H1 (cell line): ENCODE measurements around the gene CELSR1. TPM values are rescaled to one million over a fixed set of nuclear protein-coding genes. Genes with fewer than 3 reads are reported as not detected.

ENCODE experiments used
- CTCF ChIA-PET: fragments of 300-600 bp; sonication (Branson Sonifier 250); formaldehyde crosslinking; loops from one replicate; lab custom pipeline; 2021; ENCODE audit not compliant: partially characterized antibody; lab: Charles Lee
- POLR2A ChIA-PET: fragments of 300-600 bp; sonication (Branson Sonifier 250); formaldehyde crosslinking; loops from one replicate; lab custom pipeline; 2021; ENCODE audit warnings: inconsistent platforms; ENCODE audit not compliant: partially characterized antibody; lab: Charles Lee
- DNase-seq, 2 experiments: peaks; one replicate each; pipeline versions ENCODE4 v3.0.0 to v3.0.0-alpha.2; 2010 to 2022; ENCODE audit warnings: low spot score in 2 of 2, low read depth in 1 of 2, mixed read lengths in 1 of 2
- FAIRE-seq: peaks from 2 replicates; lab custom pipeline; 2011; peaks lifted over from hg19 to GRCh38; lab: Jason Lieb, UNC
- H2AFZ ChIP-seq: 2 replicates; pipeline ENCODE4 v1.8.1; 2012; ENCODE audit warnings: low read length, inconsistent platforms
- H2AK5ac ChIP-seq: 2 replicates; pipeline ENCODE4 v1.6.1; 2013; ENCODE audit warnings: low read depth, low read length
- H2BK120ac ChIP-seq: replicated peaks from 2 replicates; pipeline ENCODE3; 2013; ENCODE audit warnings: low read depth, low read length, inconsistent platforms
- H2BK12ac ChIP-seq: 2 replicates; pipeline ENCODE4 v1.6.1; 2013; ENCODE audit warnings: low read depth, low read length
- H2BK15ac ChIP-seq: 2 replicates; pipeline ENCODE4 v1.6.1; 2013; ENCODE audit warnings: low read length
- H2BK20ac ChIP-seq: 2 replicates; pipeline ENCODE4 v1.6.1; 2013; ENCODE audit warnings: low read length
- H2BK5ac ChIP-seq: 2 replicates; pipeline ENCODE4 v1.6.1; 2013; ENCODE audit warnings: low read depth, low read length
- H3K14ac ChIP-seq: 2 replicates; pipeline ENCODE4 v1.6.1; 2013; ENCODE audit warnings: inconsistent platforms; ENCODE audit not compliant: insufficient read length
- H3K18ac ChIP-seq: 2 replicates; pipeline ENCODE4 v1.6.1; 2013; ENCODE audit warnings: low read length; ENCODE audit errors: extremely low read depth
- H3K23ac ChIP-seq: 2 replicates; pipeline ENCODE4 v1.6.1; 2013; ENCODE audit warnings: inconsistent platforms; ENCODE audit not compliant: insufficient read length
- H3K23me2 ChIP-seq: 2 replicates; pipeline ENCODE4 v1.6.1; 2013; ENCODE audit warnings: low read depth, low read length
- H3K27ac ChIP-seq: 2 replicates; pipeline ENCODE4 v1.6.1; 2011; ENCODE audit warnings: low read depth, low read length, inconsistent platforms
- H3K27me3 ChIP-seq, 4 experiments: replicated peaks in 1 of 4; 1 replicate in 1 of 4; 2 replicates in 3 of 4; pipeline versions ENCODE4 v1.6.1 to v1.8.1; 2011 to 2013; ENCODE audit warnings: low read length in 3 of 4, mild to moderate bottlenecking in 3 of 4, inconsistent platforms in 2 of 4, mixed read lengths in 2 of 4, moderate library complexity in 1 of 4; ENCODE audit not compliant: control insufficient read depth in 3 of 4, insufficient read depth in 3 of 4; ENCODE audit errors: extremely low read depth in 1 of 4
- H3K36me3 ChIP-seq, 4 experiments: 2 replicates each; pipeline versions ENCODE4 v1.6.1 to v1.8.1; 2011 to 2013; ENCODE audit warnings: mild to moderate bottlenecking in 4 of 4, low read length in 3 of 4, moderate library complexity in 2 of 4, control low read depth in 1 of 4, inconsistent platforms in 1 of 4; ENCODE audit not compliant: insufficient read depth in 4 of 4, control insufficient read depth in 2 of 4
- H3K4ac ChIP-seq: replicated peaks from 2 replicates; pipeline ENCODE3; 2013; ENCODE audit warnings: low read length, low read depth, mixed read lengths, inconsistent platforms; ENCODE audit not compliant: insufficient read length
- H3K4me1 ChIP-seq, 4 experiments: replicated peaks in 1 of 4; 1 replicate in 1 of 4; 2 replicates in 3 of 4; pipeline versions ENCODE4 v1.6.1 to v1.8.1; 2011 to 2013; ENCODE audit warnings: low read length in 3 of 4, inconsistent platforms in 2 of 4, mixed read lengths in 1 of 4; ENCODE audit not compliant: insufficient read depth in 4 of 4, control insufficient read depth in 3 of 4
- H3K4me2 ChIP-seq, 2 experiments: 2 replicates each; pipeline versions ENCODE4 v1.6.1 to v1.8.1; 2011 to 2013; ENCODE audit warnings: low read depth in 2 of 2, low read length in 2 of 2, control low read depth in 1 of 2, inconsistent platforms in 1 of 2, mild to moderate bottlenecking in 1 of 2; ENCODE audit not compliant: insufficient read depth in 1 of 2
- H3K4me3 ChIP-seq, 4 experiments: fragments of 200-600, 300-600 bp in 1 of 4; sonication (generic), shearing (Covaris generic), sonication (Bioruptor Twin) in 1 of 4; 2 replicates each; pipeline versions ENCODE4 v1.5.1 to v1.8.1; 2011 to 2016; ENCODE audit warnings: low read length in 4 of 4, low read depth in 3 of 4, control low read depth in 2 of 4, inconsistent platforms in 2 of 4, mild to moderate bottlenecking in 2 of 4, mixed read lengths in 1 of 4, moderate library complexity in 1 of 4; ENCODE audit not compliant: insufficient read depth in 2 of 4; ENCODE audit errors: extremely low read depth in 1 of 4
- H3K56ac ChIP-seq: replicated peaks from 2 replicates; pipeline ENCODE3; 2013; ENCODE audit warnings: low read depth, mild to moderate bottlenecking, mixed read lengths, low read length, inconsistent platforms; ENCODE audit not compliant: insufficient read length
- H3K79me1 ChIP-seq: 2 replicates; pipeline ENCODE4 v1.6.1; 2013; ENCODE audit warnings: low read depth, low read length, control low read depth
- H3K79me2 ChIP-seq, 2 experiments: 2 replicates each; pipeline versions ENCODE4 v1.6.1 to v1.8.1; 2012 to 2013; ENCODE audit warnings: low read length in 2 of 2, mild to moderate bottlenecking in 2 of 2, inconsistent platforms in 1 of 2; ENCODE audit not compliant: insufficient read depth in 2 of 2, control insufficient read depth in 1 of 2
- H3K9ac ChIP-seq, 4 experiments: replicated peaks in 1 of 4; 1 replicate in 1 of 4; 2 replicates in 3 of 4; pipeline versions ENCODE4 v1.6.1 to v1.8.1; 2011 to 2013; ENCODE audit warnings: low read depth in 3 of 4, low read length in 3 of 4, control low read depth in 2 of 4, mild to moderate bottlenecking in 2 of 4, moderate library complexity in 2 of 4, inconsistent platforms in 1 of 4; ENCODE audit errors: extremely low read depth in 1 of 4
- H3K9me3 ChIP-seq, 2 experiments: 2 replicates each; pipeline versions ENCODE4 v1.6.1 to v1.8.1; 2012 to 2013; ENCODE audit warnings: mild to moderate bottlenecking in 2 of 2, moderate library complexity in 2 of 2, control low read depth in 1 of 2, inconsistent platforms in 1 of 2, low read depth in 1 of 2, low read length in 1 of 2, mixed read lengths in 1 of 2; ENCODE audit not compliant: insufficient read depth in 2 of 2
- H4K20me1 ChIP-seq, 2 experiments: replicated peaks in 1 of 2; 2 replicates each; pipeline versions ENCODE3 to v1.8.1; 2011 to 2013; ENCODE audit warnings: inconsistent platforms in 2 of 2, low read length in 2 of 2, mild to moderate bottlenecking in 1 of 2; ENCODE audit not compliant: insufficient read depth in 2 of 2, control insufficient read depth in 1 of 2
- H4K5ac ChIP-seq: 2 replicates; pipeline ENCODE4 v1.6.1; 2013; ENCODE audit warnings: low read length, low read depth, mixed read lengths, inconsistent platforms; ENCODE audit not compliant: insufficient read length
- H4K8ac ChIP-seq: 2 replicates; pipeline ENCODE4 v1.8.0; 2013; ENCODE audit warnings: mild to moderate bottlenecking, moderate library complexity, low read length, inconsistent platforms; ENCODE audit not compliant: insufficient read depth; ENCODE audit errors: extremely low read depth
- H4K91ac ChIP-seq: replicated peaks from 2 replicates; pipeline ENCODE3; 2013; ENCODE audit warnings: low read length, mixed read lengths, inconsistent platforms; ENCODE audit not compliant: insufficient read length
- CTCF ChIP-seq, 3 experiments: IDR thresholded peaks; 1 replicate in 2 of 3; 2 replicates in 1 of 3; pipeline versions ENCODE4 v1.5.1 to v1.6.1; 2011; ENCODE audit warnings: low read length in 3 of 3, mild to moderate bottlenecking in 3 of 3, inconsistent platforms in 2 of 3, low read depth in 1 of 3, moderate library complexity in 1 of 3; ENCODE audit not compliant: insufficient read depth in 1 of 3; ENCODE audit errors: control extremely low read depth in 1 of 3
- JUN ChIP-seq: IDR thresholded peaks from 2 replicates; pipeline ENCODE4 v1.6.1; 2011; ENCODE audit warnings: low read depth, mild to moderate bottlenecking, improper control_type of control experiment, low read length
- KDM1A ChIP-seq: fragments of 200-600, 300-600 bp; sonication (generic); IDR thresholded peaks from 2 replicates; pipeline ENCODE4 v1.7.1; 2016; ENCODE audit warnings: mild to moderate bottlenecking, low read length, borderline replicate concordance
- MAX ChIP-seq: IDR thresholded peaks from 2 replicates; pipeline ENCODE4 v1.6.1; 2012; ENCODE audit warnings: inconsistent platforms
- RBBP5 ChIP-seq: IDR thresholded peaks from 2 replicates; pipeline ENCODE4 v1.7.1; 2012; ENCODE audit warnings: low read depth, mild to moderate bottlenecking, inconsistent platforms, low read length, moderate library complexity, borderline replicate concordance
- RNF2 ChIP-seq: fragments of 200-900, 300-1000 bp; sonication (generic); IDR thresholded peaks from 2 replicates; pipeline ENCODE4 v1.7.1; 2016; ENCODE audit warnings: borderline replicate concordance, low read depth, mild to moderate bottlenecking, antibody characterized with exemption, low read length; ENCODE audit not compliant: poor library complexity, severe bottlenecking; ENCODE audit errors: missing control alignments
- RXRA ChIP-seq: IDR thresholded peaks from 2 replicates; pipeline ENCODE4 v1.6.1; 2011; ENCODE audit warnings: low read depth, mild to moderate bottlenecking, low read length, moderate library complexity; ENCODE audit not compliant: insufficient read depth
- SIX5 ChIP-seq: IDR thresholded peaks from 2 replicates; pipeline ENCODE4 v1.6.1; 2011; ENCODE audit warnings: mild to moderate bottlenecking, low read depth, low read length
- SP4 ChIP-seq: IDR thresholded peaks from 2 replicates; pipeline ENCODE4 v1.6.1; 2012; ENCODE audit warnings: low read length, inconsistent platforms
- SUZ12 ChIP-seq: fragments of 200-600 bp; sonication (generic); IDR thresholded peaks from 2 replicates; pipeline ENCODE4 v1.6.1; 2012; ENCODE audit warnings: mild to moderate bottlenecking, inconsistent platforms, low read length, moderate library complexity, mixed read lengths
- TAF1 ChIP-seq: IDR thresholded peaks from 2 replicates; pipeline ENCODE4 v1.6.1; 2011; ENCODE audit warnings: mild to moderate bottlenecking, low read depth, low read length
- WGBS, 2 experiments: shearing (Covaris generic) in 1 of 2; methylation state at CpG; one replicate each; pipeline versions ENCODE4 v1.1.6 to v1.1.7; 2013 to 2015; ENCODE audit warnings: low lambda C conversion rate in 2 of 2, mixed read lengths in 2 of 2, inconsistent platforms in 1 of 2, low coverage in 1 of 2, missing lambda C conversion rate in 1 of 2; ENCODE audit not compliant: insufficient replicate concordance in 2 of 2, insufficient coverage in 1 of 2, insufficient read length in 1 of 2; ENCODE audit errors: extremely low coverage in 1 of 2, missing lambda C conversion rate in 1 of 2; 5-methylcytosine and 5-hydroxymethylcytosine counted together
- polyA plus RNA-seq, 7 experiments: library from polyadenylated mRNA; depleted of rRNA in 3 of 7; stranded (reverse) in 5 of 7; unstranded in 2 of 7; fragments of >200 nt in 5 of 7; fragments of 200-250 nt in 2 of 7; gene quantifications; 1 replicate in 5 of 7; 2 replicates in 1 of 7; 4 replicates in 1 of 7; pipeline versions ENCODE4 v1.2.1 to v1.2.3, GENCODE V29; 2011 to 2013; ENCODE audit warnings: missing spikeins in 2 of 7, mixed read lengths in 2 of 7
- total RNA-seq: library from RNA; stranded (reverse); fragmentation: NEBNext Ultra II Directional; extraction: Animal tissue kit (Norgen Biotek cat#: 25700); gene quantifications from 2 replicates; pipeline ENCODE4 v1.2.1, GENCODE V29; 2021

CELSR1 gene
- total and polyA plus RNA-seq, 2 of the 8 experiments (the other 6 are each of a cell fraction or from before 2014, with no cell fraction given) = 9.0 to 12.4 TPM

- CTCF ChIA-PET = no interaction called here
- no peak overlapping the region for H3K4ac ChIP-seq
- POLR2A ChIA-PET = interaction anchor here (1.3 kb wide), 1 partner anchor 15 kb away, joined by 4 read pairs; no protein-coding TSS in a partner anchor
- TF ChIP-seq SUZ12 (no peak), RXRA (no peak), SIX5 (no peak), JUN (no peak), TAF1 (no peak), CTCF (IDR thresholded peaks at IDR 0.05; ENCODE audit: control extremely low read depth in 1 of 3, insufficient read depth in 1 of 3, low read depth in 1 of 3, low read length in 3 of 3) (no peak), RBBP5 (no peak), RNF2 (no peak), KDM1A (no peak), MAX (no peak), SP4 (no peak)
These were observed 70.4 kb downstream of the CELSR1 start for GRCh38 chr22:46467006-46467405.

More at GRCh38 chr22:46467006-46467405, 70.4 kb downstream of the CELSR1 start:
- 90% methylated on average over 5 of the region's 5 CpGs; no CpG with 5 or more reads in 1 of the 2 experiments for WGBS, 2 experiments
- H2BK120ac ChIP-seq = no peak overlapping the region
- no peaks in the 10 kb centered on the region for H3K79me1 ChIP-seq
- H3K27me3 ChIP-seq = no peaks in the 10 kb centered on the region
- no peak overlapping the region for H4K91ac ChIP-seq
- H4K20me1 ChIP-seq = peaks cover 0 to 4% of the 10 kb centered on the region in 2 experiments
- H4K5ac ChIP-seq = no peak overlapping the region
- no peak overlapping the region for H2BK15ac ChIP-seq
- no peaks in the 10 kb centered on the region for H3K79me2 ChIP-seq
- no peak overlapping the region for H2BK5ac ChIP-seq
- no peak overlapping the region for H2AFZ ChIP-seq
- no peaks in the 10 kb centered on the region for H3K4me1 ChIP-seq
- H2BK12ac ChIP-seq = no peak overlapping the region
- no peak overlapping the region for H2BK20ac ChIP-seq
- H3K4me3 ChIP-seq = no peak overlapping the region
- no peak overlapping the region for H4K8ac ChIP-seq
- H3K4me2 ChIP-seq = no peak overlapping the region
- no peak overlapping the region for H3K56ac ChIP-seq
- no peak overlapping the region for H3K9ac ChIP-seq
- no peak overlapping the region for H3K14ac ChIP-seq
- H3K36me3 ChIP-seq = no peaks in the 10 kb centered on the region; a peak in 1 of 8 replicates
- DNase-seq = no peak
- FAIRE-seq = no peak
- no peak overlapping the region for H3K18ac ChIP-seq
- no peak overlapping the region for H3K27ac ChIP-seq
- no peaks in the 10 kb centered on the region for H3K23me2 ChIP-seq
- no peak overlapping the region for H3K23ac ChIP-seq
- no peaks in the 10 kb centered on the region for H3K9me3 ChIP-seq
- H2AK5ac ChIP-seq = no peak overlapping the region
